BLaER1 treated with 17β-estradiol and CSF1 and Interleukin-3, amounts not matched to agents 10 nM and 100 nM (cell line): ENCODE measurements around the gene DICER1.
"Not testable (repeated sequence)": the region's sequence is repeated elsewhere in the genome, so short reads cannot be mapped to it uniquely, and the experiment has no call there.

Source experiments
- H3K27ac ChIP-seq, 11 experiments: shearing (Covaris generic); formaldehyde crosslinking; 2 replicates each; pipeline ENCODE4 v1.8.1; 2022
- H3K27me3 ChIP-seq, 11 experiments: shearing (Covaris generic); formaldehyde crosslinking; 2 replicates each; pipeline ENCODE4 v1.8.1; 2022
- H3K36me3 ChIP-seq, 11 experiments: shearing (Covaris generic); formaldehyde crosslinking; 2 replicates each; pipeline ENCODE4 v1.8.1; 2022
- H3K4me1 ChIP-seq, 10 experiments: shearing (Covaris generic); formaldehyde crosslinking; 2 replicates each; pipeline ENCODE4 v1.8.1; 2022
- H3K4me2 ChIP-seq, 11 experiments: shearing (Covaris generic); formaldehyde crosslinking; 2 replicates each; pipeline ENCODE4 v1.8.1; 2022
- H3K4me3 ChIP-seq, 10 experiments: shearing (Covaris generic); formaldehyde crosslinking; 2 replicates each; pipeline ENCODE4 v1.8.1; 2022
- H3K9ac ChIP-seq, 11 experiments: shearing (Covaris generic); formaldehyde crosslinking; 2 replicates each; pipeline ENCODE4 v1.8.1; 2022
- H3K9me3 ChIP-seq, 11 experiments: shearing (Covaris generic); formaldehyde crosslinking; replicated peaks in 1 of 11; 2 replicates each; pipeline ENCODE4 v1.8.1; 2022
- H4K20me1 ChIP-seq, 11 experiments: shearing (Covaris generic); formaldehyde crosslinking; 2 replicates each; pipeline ENCODE4 v1.8.1; 2022
- Cebpa-rat ChIP-seq, 11 experiments: shearing (Covaris generic); IDR thresholded peaks; 2 replicates each; pipeline ENCODE4 v1.8.1; 2022

The DICER1 gene, protein sequence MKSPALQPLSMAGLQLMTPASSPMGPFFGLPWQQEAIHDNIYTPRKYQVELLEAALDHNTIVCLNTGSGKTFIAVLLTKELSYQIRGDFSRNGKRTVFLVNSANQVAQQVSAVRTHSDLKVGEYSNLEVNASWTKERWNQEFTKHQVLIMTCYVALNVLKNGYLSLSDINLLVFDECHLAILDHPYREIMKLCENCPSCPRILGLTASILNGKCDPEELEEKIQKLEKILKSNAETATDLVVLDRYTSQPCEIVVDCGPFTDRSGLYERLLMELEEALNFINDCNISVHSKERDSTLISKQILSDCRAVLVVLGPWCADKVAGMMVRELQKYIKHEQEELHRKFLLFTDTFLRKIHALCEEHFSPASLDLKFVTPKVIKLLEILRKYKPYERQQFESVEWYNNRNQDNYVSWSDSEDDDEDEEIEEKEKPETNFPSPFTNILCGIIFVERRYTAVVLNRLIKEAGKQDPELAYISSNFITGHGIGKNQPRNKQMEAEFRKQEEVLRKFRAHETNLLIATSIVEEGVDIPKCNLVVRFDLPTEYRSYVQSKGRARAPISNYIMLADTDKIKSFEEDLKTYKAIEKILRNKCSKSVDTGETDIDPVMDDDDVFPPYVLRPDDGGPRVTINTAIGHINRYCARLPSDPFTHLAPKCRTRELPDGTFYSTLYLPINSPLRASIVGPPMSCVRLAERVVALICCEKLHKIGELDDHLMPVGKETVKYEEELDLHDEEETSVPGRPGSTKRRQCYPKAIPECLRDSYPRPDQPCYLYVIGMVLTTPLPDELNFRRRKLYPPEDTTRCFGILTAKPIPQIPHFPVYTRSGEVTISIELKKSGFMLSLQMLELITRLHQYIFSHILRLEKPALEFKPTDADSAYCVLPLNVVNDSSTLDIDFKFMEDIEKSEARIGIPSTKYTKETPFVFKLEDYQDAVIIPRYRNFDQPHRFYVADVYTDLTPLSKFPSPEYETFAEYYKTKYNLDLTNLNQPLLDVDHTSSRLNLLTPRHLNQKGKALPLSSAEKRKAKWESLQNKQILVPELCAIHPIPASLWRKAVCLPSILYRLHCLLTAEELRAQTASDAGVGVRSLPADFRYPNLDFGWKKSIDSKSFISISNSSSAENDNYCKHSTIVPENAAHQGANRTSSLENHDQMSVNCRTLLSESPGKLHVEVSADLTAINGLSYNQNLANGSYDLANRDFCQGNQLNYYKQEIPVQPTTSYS (N-terminal part only)

GRCh38 chr14:95157327-95158189, at the start of gene DICER1:
DICER1 (minus strand) TSS chr14:95157529; CDS start chr14:95133458, 24,071 bp downstream.
- no peak for TF ChIP-seq Cebpa-rat (IDR thresholded peaks at IDR 0.05)
- Histone ChIP-seq H3K9ac (peak within 1 kb of the TSS; percentile 94 to 100 (median 97)), H3K36me3 (peaks cover 0 to 7% (median 0%) of the 10 kb centered on the region in 11 experiments; a peak in 7 of 22 replicates), H3K27ac (peak within 1 kb of the TSS; percentile 93 to 100 (median 97)), H3K9me3 (no peaks in the 10 kb centered on the region), H3K4me2 (peak within 1 kb of the TSS; percentile 83 to 97 (median 87)), H3K4me1 (peaks cover 30 to 50% (median 44%) of the 10 kb centered on the region in 10 experiments), H3K4me3 (peak within 1 kb of the TSS; percentile 80 to 97 (median 88)), H3K27me3 (no peaks in the 10 kb centered on the region), H4K20me1 (peaks cover 0 to 31% (median 16%) of the 10 kb centered on the region in 11 experiments; a peak in 8 of 22 replicates)

GRCh38 chr14:95206534-95206933, 49.2 kb upstream of the DICER1 start:
- peak overlapping the region in 3 of 11 experiments; percentile 0 to 48 (median 38); a peak in 3 of 22 replicates for H3K4me2 ChIP-seq
- no peaks in the 10 kb centered on the region for H3K27me3 ChIP-seq
- no peak overlapping the region for H3K27ac ChIP-seq
- H3K36me3 ChIP-seq, result peaks cover 19 to 36% (median 28%) of the 10 kb centered on the region in 11 experiments
- no peak overlapping the region for H3K9ac ChIP-seq
- H3K4me3 ChIP-seq, result no peak overlapping the region
- no peaks in the 10 kb centered on the region for H4K20me1 ChIP-seq
- H3K4me1 ChIP-seq, result peaks cover 20 to 51% (median 44%) of the 10 kb centered on the region in 10 experiments
- peaks cover 38 to 48% (median 43%) of the 10 kb centered on the region in 11 experiments for H3K9me3 ChIP-seq
- TF ChIP-seq Cebpa-rat (IDR thresholded peaks at IDR 0.05), result no peak

DNA sequence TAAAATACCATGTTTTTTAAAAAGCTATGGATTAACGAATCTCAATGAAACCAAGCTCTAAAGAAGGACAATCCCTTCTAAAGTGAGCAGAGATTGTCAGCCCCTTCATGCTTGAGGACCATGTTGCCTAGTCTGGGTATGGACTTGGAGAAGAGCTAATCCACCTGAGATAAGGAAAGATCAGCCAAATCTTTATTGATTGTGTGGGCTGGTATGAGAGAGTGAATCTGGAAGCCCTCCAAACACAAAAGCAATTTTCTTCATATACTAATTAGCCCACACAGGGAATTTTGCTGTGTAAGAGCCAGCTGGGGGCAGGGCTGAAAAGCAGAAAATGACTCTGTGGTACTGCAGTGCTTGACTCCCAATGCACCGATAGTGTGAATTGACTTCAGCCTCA, 47.4 kb upstream of the DICER1 start:
- Histone ChIP-seq H3K4me1 (peaks cover 18 to 39% (median 33%) of the 10 kb centered on the region in 10 experiments), H3K36me3 (peaks cover 19 to 36% (median 28%) of the 10 kb centered on the region in 11 experiments), H3K4me3 (no peak overlapping the region), H3K27ac (no peak overlapping the region), H3K4me2 (no peak overlapping the region), H3K9ac (no peak overlapping the region), H4K20me1 (no peaks in the 10 kb centered on the region), H3K9me3 (peaks cover 36 to 44% (median 43%) of the 10 kb centered on the region in 11 experiments), H3K27me3 (no peaks in the 10 kb centered on the region)
- no peak for TF ChIP-seq Cebpa-rat (IDR thresholded peaks at IDR 0.05)

GRCh38 chr14:95201745-95202144, 44.4 kb upstream of the DICER1 start:
- peaks cover 19 to 36% (median 28%) of the 10 kb centered on the region in 11 experiments for H3K36me3 ChIP-seq

DNA sequence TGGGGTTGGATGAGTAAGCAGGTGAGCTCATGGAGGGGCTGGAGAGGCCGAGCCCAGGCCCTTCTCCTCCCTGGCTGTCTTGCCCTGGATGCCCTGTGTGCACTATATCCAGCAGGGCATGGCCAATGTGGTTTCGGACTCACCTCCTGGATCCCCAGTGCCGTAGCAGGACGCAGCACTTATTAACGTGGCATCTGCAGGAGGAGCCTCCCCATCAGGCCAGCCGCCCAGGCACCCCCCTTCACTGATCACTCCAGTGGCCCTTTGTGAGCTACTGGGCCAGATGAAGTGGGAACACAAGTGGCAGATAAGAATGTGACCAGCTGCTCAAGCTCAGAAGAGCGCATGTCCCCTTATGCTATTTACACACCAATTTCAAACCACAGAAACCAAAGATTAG, 43.1 kb upstream of the DICER1 start:
- Histone ChIP-seq H3K4me3 (no peak overlapping the region), H3K9ac (no peak overlapping the region), H4K20me1 (no peaks in the 10 kb centered on the region; a peak in 1 of 22 replicates), H3K27ac (no peak overlapping the region), H3K4me1 (peaks cover 5 to 22% (median 9%) of the 10 kb centered on the region in 10 experiments; a peak in 14 of 20 replicates), H3K36me3 (peaks cover 19 to 36% (median 28%) of the 10 kb centered on the region in 11 experiments), H3K9me3 (peaks cover 35 to 37% (median 37%) of the 10 kb centered on the region in 11 experiments), H3K27me3 (no peaks in the 10 kb centered on the region), H3K4me2 (0 out of 22 replicates have a peak overlapping the region, but pooled peaks of 1 of the 11 experiments have one; percentile 17)
- TF ChIP-seq Cebpa-rat (IDR thresholded peaks at IDR 0.05), result no peak

More at GRCh38 chr14:95201745-95202144, 44.4 kb upstream of the DICER1 start:
- H3K9ac ChIP-seq, H4K20me1 ChIP-seq, H3K4me2 ChIP-seq, H3K27me3 ChIP-seq, H3K27ac ChIP-seq, H3K4me3 ChIP-seq: not testable (repeated sequence)
- peaks cover 36 to 44% (median 43%) of the 10 kb centered on the region in 11 experiments for H3K9me3 ChIP-seq
- peaks cover under 1 to 18% (median 7%) of the 10 kb centered on the region in 10 experiments; a peak in 13 of 20 replicates for H3K4me1 ChIP-seq

DNA sequence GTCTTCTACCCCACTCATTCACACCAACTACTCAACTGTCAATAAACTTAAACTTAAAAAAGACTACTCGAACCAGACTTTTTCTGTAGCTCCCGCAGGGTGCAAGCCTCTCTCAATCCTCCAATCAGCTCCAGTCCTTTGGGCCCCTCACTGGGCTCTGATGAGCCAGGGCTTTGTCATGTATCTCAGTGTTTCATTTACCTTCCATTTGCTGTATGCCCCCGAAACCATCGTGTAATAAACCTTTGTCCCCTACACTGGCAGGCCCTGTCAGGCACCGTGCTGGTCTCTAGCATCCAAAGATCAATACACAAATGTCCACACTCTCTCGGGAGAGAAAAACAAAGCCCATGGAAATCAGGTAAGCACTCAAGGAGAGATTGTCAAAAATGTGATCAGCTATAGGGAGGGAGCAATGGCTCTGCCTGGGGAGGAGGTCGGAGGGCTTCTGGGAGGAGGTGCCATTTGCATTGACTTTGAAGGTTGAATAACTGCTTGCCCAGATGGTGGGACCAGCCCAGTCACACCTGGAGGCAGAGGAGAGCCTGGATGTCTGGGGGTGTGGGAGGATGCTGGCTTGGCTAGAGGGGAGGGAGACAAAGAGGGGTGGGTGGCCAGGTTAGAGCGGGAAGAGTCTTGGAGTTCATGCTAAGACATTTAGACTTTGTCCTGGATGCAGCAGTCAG, 42.1 kb upstream of the DICER1 start:
- H4K20me1 ChIP-seq, result no peaks in the 10 kb centered on the region; a peak in 1 of 22 replicates
- no peak for TF ChIP-seq Cebpa-rat (IDR thresholded peaks at IDR 0.05)
- H3K4me2 ChIP-seq, result no peak overlapping the region
- peaks cover 11 to 27% (median 21%) of the 10 kb centered on the region in 11 experiments for H3K36me3 ChIP-seq
- peaks cover 5 to 22% (median 9%) of the 10 kb centered on the region in 10 experiments; a peak in 14 of 20 replicates for H3K4me1 ChIP-seq
- H3K27ac ChIP-seq, result no peak overlapping the region
- peaks cover 25 to 28% (median 28%) of the 10 kb centered on the region in 11 experiments for H3K9me3 ChIP-seq
- no peak overlapping the region for H3K9ac ChIP-seq
- no peaks in the 10 kb centered on the region for H3K27me3 ChIP-seq
- H3K4me3 ChIP-seq, result no peak overlapping the region

- H3K9ac ChIP-seq, result no peak overlapping the region
- H3K9me3 ChIP-seq, result peaks cover 14 to 16% (median 16%) of the 10 kb centered on the region in 11 experiments
- no peak for TF ChIP-seq Cebpa-rat (IDR thresholded peaks at IDR 0.05)
Measured at GRCh38 chr14:95198320-95198719, 41.0 kb upstream of the DICER1 start.

More at GRCh38 chr14:95198320-95198719, 41.0 kb upstream of the DICER1 start:
- H3K4me2 ChIP-seq, result no peak overlapping the region
- H3K36me3 ChIP-seq, result peaks cover 0 to 15% (median 10%) of the 10 kb centered on the region in 11 experiments; a peak in 18 of 22 replicates
- H3K27me3 ChIP-seq, result no peaks in the 10 kb centered on the region
- H3K4me1 ChIP-seq, result peaks cover 5 to 22% (median 9%) of the 10 kb centered on the region in 10 experiments; a peak in 14 of 20 replicates
- H3K27ac ChIP-seq, result no peak overlapping the region
- H4K20me1 ChIP-seq, result no peaks in the 10 kb centered on the region; a peak in 1 of 22 replicates
- H3K4me3 ChIP-seq, result no peak overlapping the region
